Activated CD8-positive, alpha-beta memory T cell treated with anti-CD3 and anti-CD28 coated beads for 48 hours (primary cell): ENCODE measurements around the gene GABPB1.
A peak's percentile ranks its signal among the peaks of the same experiment; 100 is the strongest.

Experiments
- DNase-seq, 3 experiments: peaks; one replicate each; pipeline ENCODE4 v3.0.0-alpha.2; 2020; ENCODE audit warnings: low read depth in 2 of 3, low spot score in 2 of 3

The GABPB1 gene

DNA sequence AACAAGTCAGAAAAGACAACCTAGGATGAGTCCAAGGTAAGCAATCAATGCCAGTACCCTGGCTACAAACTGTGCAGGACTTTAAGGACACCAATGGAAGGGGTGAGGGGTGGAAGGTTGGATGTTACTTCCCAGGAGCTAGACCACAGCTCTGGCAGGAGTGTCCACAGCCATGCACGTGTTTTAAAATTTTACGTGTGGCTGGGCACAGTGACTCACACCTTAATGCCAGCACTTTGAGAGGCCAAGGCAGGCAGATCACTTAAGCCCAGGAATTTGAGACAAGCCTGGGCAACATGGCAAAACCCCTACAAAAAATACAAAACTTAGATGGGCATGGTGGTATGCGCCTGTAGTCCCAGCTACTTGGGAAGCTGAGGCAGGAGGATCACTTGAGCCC, 74.7 kb downstream of the GABPB1 start:
- no peak for DNase-seq

- DNase-seq = no peak
Observed at GRCh38 chr15:50278496-50278895, 76.5 kb downstream of the GABPB1 start.

DNA sequence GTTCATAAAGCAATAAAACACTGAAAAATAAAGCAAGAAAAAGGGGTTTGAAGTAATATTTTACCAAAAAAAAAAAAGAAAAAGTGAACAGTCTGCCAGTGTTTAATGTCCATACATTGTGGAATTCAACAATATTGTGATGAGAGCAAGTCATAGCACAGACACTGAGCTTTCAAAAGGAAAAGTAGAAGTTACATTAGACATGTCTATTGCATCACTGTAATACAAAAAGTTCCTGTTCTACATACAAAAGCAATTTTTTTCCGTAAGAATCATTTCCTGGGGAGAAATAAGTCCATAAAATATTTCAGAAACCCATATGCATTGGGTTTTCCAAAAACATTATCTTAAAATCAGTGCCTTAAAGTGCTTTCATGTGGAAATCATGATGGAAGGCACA, 77.6 kb downstream of the GABPB1 start:
- no peak for DNase-seq

DNA sequence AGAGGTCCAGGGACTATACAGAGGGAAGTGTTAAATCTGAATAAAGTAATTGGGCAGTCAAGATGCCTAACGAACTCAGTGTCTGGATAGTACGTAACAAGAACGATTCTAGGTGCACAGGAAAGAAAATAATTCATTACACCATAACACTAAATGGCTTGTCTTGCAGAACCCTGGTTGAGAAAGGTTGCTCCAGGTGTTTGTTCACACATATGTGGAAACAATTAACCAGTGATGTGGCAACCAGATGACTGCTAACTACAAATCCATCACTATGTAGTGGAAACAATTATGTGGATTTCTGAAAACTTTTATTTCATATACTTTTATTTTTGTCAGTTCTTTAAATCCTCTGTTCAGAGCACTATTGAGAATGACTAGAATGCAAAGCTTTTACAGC, 79.1 kb downstream of the GABPB1 start:
- no peak for DNase-seq

DNA sequence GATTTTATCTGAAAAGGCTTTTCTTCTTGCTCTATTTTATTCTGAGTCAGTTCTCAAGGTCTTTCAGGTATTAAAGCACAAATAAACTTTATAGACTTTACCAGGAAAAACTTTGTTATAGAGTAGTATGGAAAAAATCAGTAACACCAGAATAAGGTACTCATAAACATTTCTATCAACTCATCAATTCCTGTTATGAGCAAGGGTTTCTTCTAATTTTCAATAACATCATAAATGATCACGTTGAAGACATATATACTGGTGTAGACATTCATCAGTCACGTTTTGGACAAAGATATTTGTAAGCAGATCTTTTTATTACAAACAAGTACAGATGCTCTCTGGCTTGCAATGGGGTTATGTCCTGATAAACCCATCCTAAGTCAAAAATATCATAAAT, 79.9 kb downstream of the GABPB1 start:
- DNase-seq = no peak

- no peak for DNase-seq
Observed at GRCh38 chr15:50267577-50267976, 87.4 kb downstream of the GABPB1 start.

GRCh38 chr15:50265620-50266019, 89.4 kb downstream of the GABPB1 start, which contains the start of gene HDC:
TSS of gene HDC (minus strand) at chr15:50265726. CDS start at chr15:50265623, 103 bp downstream.
- DNase-seq = no peak

GRCh38 chr15:50262533-50262932, 92.5 kb downstream of the GABPB1 start:
- peak in 2 of 3 experiments; percentile 23 to 52 for DNase-seq

DNA sequence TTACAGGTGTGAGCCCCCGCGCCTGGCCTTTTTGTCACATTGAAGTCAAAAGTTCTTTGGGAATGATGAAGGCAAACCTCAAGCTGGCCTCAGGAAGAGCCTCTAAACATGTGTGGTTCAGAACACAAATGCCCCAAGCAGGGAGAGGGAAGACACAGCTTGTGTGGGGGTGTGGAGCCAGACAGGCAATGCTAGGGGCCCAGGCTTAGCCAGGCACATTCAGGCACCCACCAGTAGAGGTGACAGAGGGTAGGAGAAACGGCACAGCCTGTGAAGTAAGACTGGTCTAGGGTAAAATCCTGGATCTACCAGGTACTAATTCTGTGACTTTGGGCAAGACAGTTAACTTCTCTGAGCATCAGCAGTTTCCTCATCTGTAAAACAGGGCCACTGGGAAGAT, 93.0 kb downstream of the GABPB1 start:
- no peak for DNase-seq

GRCh38 chr15:50260969-50261496, 94.0 kb downstream of the GABPB1 start:
- DNase-seq = no peak

DNA sequence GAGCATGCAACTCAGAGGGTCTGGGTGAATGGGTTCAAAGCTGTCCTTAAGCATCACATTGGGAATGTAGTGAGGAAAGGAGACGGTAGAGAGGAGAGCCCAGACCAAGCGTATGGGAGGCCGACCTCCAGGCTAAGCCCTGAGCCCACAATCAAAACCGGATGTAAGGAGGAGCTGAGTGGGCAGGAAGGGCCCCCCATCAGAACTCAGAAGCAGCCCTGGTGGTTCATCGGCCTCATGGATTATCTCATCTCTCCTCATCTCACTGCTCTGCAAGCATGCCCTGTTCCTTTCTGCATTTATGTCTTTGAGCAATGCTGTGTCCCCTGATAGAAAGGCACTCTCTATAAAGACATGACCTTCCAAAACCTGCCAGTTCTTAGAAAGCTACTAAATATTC, 95.7 kb downstream of the GABPB1 start:
- DNase-seq = no peak

- DNase-seq = no peak
Observed at GRCh38 chr15:50257924-50258323, 97.1 kb downstream of the GABPB1 start.

DNA sequence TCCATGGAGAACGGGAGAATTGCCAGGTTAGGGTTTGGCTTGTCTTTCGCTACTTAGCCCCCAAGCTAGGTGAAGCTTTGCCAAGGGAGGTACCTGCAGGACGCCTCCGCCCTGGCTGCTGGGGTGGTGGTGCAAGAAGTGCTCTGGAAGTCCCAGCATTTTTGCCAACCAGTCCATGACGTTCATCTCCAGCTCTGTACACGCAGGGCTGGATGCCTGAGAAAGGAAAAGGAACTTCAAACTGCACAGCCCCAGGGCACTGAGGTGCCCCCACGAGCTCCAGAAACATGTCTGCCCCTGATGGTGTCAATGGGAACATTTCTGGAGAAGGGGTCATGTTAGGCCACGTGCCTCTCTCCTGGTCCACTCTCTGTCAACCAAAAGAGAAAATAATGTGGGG, 97.7 kb downstream of the GABPB1 start:
- no peak for DNase-seq

GRCh38 chr15:50256188-50257041, 98.6 kb downstream of the GABPB1 start:
- no peak for DNase-seq

DNA sequence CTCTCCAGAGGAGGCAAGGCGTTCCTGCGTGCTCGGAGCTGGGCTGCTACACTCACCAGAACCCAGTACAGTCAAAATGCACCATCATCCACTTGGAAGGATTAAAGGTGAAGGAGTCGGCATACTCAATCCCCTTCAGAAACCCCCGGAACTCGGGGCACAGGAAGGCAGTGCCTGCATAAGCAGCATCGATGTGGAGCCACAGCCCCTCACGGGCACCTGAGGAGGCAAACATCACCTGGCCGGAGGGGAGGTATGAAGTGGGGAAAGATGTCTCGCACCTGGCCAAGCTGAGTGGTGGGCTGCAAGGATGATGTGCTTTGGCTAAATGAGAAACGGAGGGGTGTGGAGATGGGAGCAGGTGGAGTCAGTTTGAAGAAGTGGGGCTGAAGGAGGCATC, 102.4 kb downstream of the GABPB1 start:
- no peak for DNase-seq

GRCh38 chr15:50251638-50252182, 103.3 kb downstream of the GABPB1 start:
- DNase-seq = no peak

- DNase-seq = no peak
Observed at GRCh38 chr15:50250760-50251394, 104.1 kb downstream of the GABPB1 start.

- DNase-seq = no peak
Observed at GRCh38 chr15:50249704-50250103, 105.3 kb downstream of the GABPB1 start.

- no peak for DNase-seq
Observed at GRCh38 chr15:50248994-50249582, 105.9 kb downstream of the GABPB1 start.

DNA sequence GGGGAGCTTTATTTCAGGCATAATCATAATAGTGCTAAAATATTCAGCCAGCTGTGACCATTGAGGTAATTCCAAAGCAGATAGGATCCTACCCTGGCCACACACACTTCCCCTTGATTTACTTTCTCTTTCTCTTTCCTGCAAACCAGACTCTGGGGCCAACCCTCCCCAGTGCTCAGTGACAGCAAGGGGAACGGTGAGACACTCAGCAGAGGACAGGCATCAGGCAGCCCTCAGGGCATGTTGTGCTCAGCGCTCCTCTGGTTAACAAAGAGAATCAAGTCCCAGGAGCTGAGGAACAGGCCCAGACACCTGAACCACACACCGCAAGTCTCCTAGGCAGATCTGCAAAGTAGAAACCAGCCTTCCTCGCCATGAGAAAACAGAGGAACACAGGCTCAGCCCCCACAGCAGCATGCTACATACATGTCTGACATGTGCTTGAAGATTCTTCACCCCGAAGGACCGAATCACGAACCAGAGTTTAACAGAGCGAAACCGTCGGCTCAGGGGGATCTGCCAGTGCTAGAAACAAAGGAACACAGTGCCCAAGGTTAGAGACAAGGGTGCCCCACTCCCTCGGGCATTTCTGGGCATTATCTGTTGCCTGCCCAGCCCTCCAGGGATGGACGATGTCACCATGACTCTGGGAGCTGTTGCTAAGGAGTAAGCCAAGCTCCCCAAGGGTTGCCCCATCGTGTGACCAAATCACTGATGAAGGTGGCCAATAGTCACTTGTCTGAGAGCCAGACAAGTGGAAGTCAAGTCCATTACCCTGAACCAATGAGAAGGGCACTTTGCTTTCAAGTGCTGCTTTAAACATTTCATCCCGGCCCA, 107.0 kb downstream of the GABPB1 start:
- no peak for DNase-seq

DNA sequence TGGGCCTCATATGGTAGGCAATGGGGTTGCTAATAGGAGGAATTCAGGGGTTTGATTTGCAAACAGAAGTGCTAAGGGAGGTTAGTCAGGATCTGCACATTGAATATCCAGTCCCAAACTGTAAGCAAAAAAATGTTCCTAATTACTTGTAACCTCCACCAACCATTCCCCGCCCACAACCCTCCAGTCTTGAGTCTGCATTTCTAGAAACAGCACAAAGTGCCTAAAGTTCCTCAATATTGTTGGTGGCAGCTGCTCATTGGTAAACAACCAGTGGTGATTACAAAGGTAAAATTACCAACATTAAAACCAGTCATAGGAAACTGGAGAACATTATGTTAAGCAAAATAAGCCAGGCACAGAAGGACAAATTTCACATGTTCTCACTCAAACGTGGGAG, 108.4 kb downstream of the GABPB1 start:
- no peak for DNase-seq
